ENCODE results near the gene CAPG.

The CAPG gene

GRCh38 chr2:85356186-85356585 lies 54.0 kb downstream of the CAPG start:
- no peak overlapping the region for H3K4me3 ChIP-seq (replicated peaks; ENCODE audit: low read depth, low read length)
- H3K36me3 ChIP-seq (ENCODE audit: control insufficient read depth, insufficient read depth, low read length) = peaks cover 7% of the 10 kb centered on the region
- no peak for DNase-seq (ENCODE audit: extremely low read depth, insufficient read length)
- TF ChIP-seq CTCF (IDR thresholded peaks at IDR 0.05; ENCODE audit: insufficient read depth, low read length, poor library complexity, severe bottlenecking) = no peak
- no peaks in the 10 kb centered on the region for H3K27me3 ChIP-seq (replicated peaks; ENCODE audit: control insufficient read depth, insufficient read depth, low read length)

- TF ChIP-seq CTCF (IDR thresholded peaks at IDR 0.05; ENCODE audit: insufficient read depth, low read length, poor library complexity, severe bottlenecking) = no peak
- Histone ChIP-seq H3K27me3 (replicated peaks; ENCODE audit: control insufficient read depth, insufficient read depth, low read length) (no peaks in the 10 kb centered on the region), H3K4me3 (replicated peaks; ENCODE audit: low read depth, low read length) (peak overlapping the region; percentile 93), H3K36me3 (ENCODE audit: control insufficient read depth, insufficient read depth, low read length) (peaks cover 11% of the 10 kb centered on the region)
- no peak for DNase-seq (ENCODE audit: extremely low read depth, insufficient read length)
Observed at GRCh38 chr2:85355521-85355920, 54.6 kb downstream of the CAPG start.

GRCh38 chr2:85355073-85355410 lies 55.1 kb downstream of the CAPG start:
- Histone ChIP-seq H3K36me3 (ENCODE audit: control insufficient read depth, insufficient read depth, low read length) (peaks cover 13% of the 10 kb centered on the region), H3K4me3 (replicated peaks; ENCODE audit: low read depth, low read length) (peak overlapping the region; percentile 93), H3K27me3 (replicated peaks; ENCODE audit: control insufficient read depth, insufficient read depth, low read length) (no peaks in the 10 kb centered on the region)
- no peak for TF ChIP-seq CTCF (IDR thresholded peaks at IDR 0.05; ENCODE audit: insufficient read depth, low read length, poor library complexity, severe bottlenecking)
- no peak for DNase-seq (ENCODE audit: extremely low read depth, insufficient read length)

- no peaks in the 10 kb centered on the region for H3K27me3 ChIP-seq (replicated peaks; ENCODE audit: control insufficient read depth, insufficient read depth, low read length)
- peak; percentile 93 for DNase-seq (ENCODE audit: extremely low read depth, insufficient read length)
- no peak for TF ChIP-seq CTCF (IDR thresholded peaks at IDR 0.05; ENCODE audit: insufficient read depth, low read length, poor library complexity, severe bottlenecking)
- H3K4me3 ChIP-seq (replicated peaks; ENCODE audit: low read depth, low read length) = peak within 1 kb of the TSS; percentile 93
- peaks cover 18% of the 10 kb centered on the region for H3K36me3 ChIP-seq (ENCODE audit: control insufficient read depth, insufficient read depth, low read length)
Observed at GRCh38 chr2:85354286-85355072, 55.7 kb downstream of the CAPG start, which contains the start of the genes ELMOD3 and RETSAT. Gene ELMOD3, plus strand, starts transcription at chr2:85354769. Its CDS starts 2,430 bp downstream, at chr2:85357199. Gene RETSAT, minus strand, starts transcription at chr2:85354528. Its CDS starts 21 bp downstream, at chr2:85354507.

- peak overlapping the region; percentile 93 for H3K4me3 ChIP-seq (replicated peaks; ENCODE audit: low read depth, low read length)
- H3K27me3 ChIP-seq (replicated peaks; ENCODE audit: control insufficient read depth, insufficient read depth, low read length) = no peaks in the 10 kb centered on the region
- H3K36me3 ChIP-seq (ENCODE audit: control insufficient read depth, insufficient read depth, low read length) = peaks cover 22% of the 10 kb centered on the region
- no peak for DNase-seq (ENCODE audit: extremely low read depth, insufficient read length)
- no peak for TF ChIP-seq CTCF (IDR thresholded peaks at IDR 0.05; ENCODE audit: insufficient read depth, low read length, poor library complexity, severe bottlenecking)
Observed at GRCh38 chr2:85353876-85354285, 56.3 kb downstream of the CAPG start.

All from GM06990 (cell line).